Fibroblast of skin of left biceps (primary cell): ENCODE results near the gene THRA.

Experiments used
- DNase-seq, 2 experiments: peaks; one replicate each; pipeline ENCODE4 v3.0.0-alpha.2; 2013; ENCODE audit warnings: low read depth in 2 of 2

THRA gene

GRCh38 chr17:40064971-40065768 lies 2.4 kb downstream of the THRA start:
- no peak for DNase-seq

GRCh38 chr17:40065769-40066510 lies 3.2 kb downstream of the THRA start:
- no peak for DNase-seq

GRCh38 chr17:40067710-40068109 lies 4.9 kb downstream of the THRA start:
- DNase-seq, result no peak

- DNase-seq, result no peak
These were observed 5.4 kb downstream of the THRA start for GRCh38 chr17:40068129-40068581.

GRCh38 chr17:40068584-40068916 lies 5.8 kb downstream of the THRA start:
- no peak for DNase-seq

- DNase-seq, result peak; percentile 65 to 71
These were observed 6.4 kb downstream of the THRA start for GRCh38 chr17:40068917-40069750.

GRCh38 chr17:40069751-40070708 lies 7.3 kb downstream of the THRA start:
- DNase-seq, result no peak

- no peak for DNase-seq
These were observed 8.0 kb downstream of the THRA start for GRCh38 chr17:40070709-40071312.

GRCh38 chr17:40071313-40072039 lies 8.7 kb downstream of the THRA start:
- no peak for DNase-seq

GRCh38 chr17:40072040-40072734 lies 9.4 kb downstream of the THRA start:
- DNase-seq, result no peak

- DNase-seq, result no peak
These were observed 10.1 kb downstream of the THRA start for GRCh38 chr17:40072735-40073346.

GRCh38 chr17:40073454-40074174 lies 10.8 kb downstream of the THRA start:
- no peak for DNase-seq

GRCh38 chr17:40074175-40074512 lies 11.4 kb downstream of the THRA start:
- no peak for DNase-seq

- no peak for DNase-seq
These were observed 12.1 kb downstream of the THRA start for GRCh38 chr17:40074871-40075200.

GRCh38 chr17:40075201-40075941 lies 12.6 kb downstream of the THRA start:
- no peak for DNase-seq

GRCh38 chr17:40075942-40076498 lies 13.3 kb downstream of the THRA start:
- no peak for DNase-seq

- DNase-seq, result no peak
These were observed 13.8 kb downstream of the THRA start for GRCh38 chr17:40076591-40076990.

GRCh38 chr17:40079545-40079944 lies 16.8 kb downstream of the THRA start:
- DNase-seq, result no peak
